Mesothelial cell of epicardium (in vitro differentiated cells): ENCODE results near the gene MED13L. TPM values are rescaled to one million over a fixed set of nuclear protein-coding genes. Genes with fewer than 3 reads are reported as not detected.
A peak's percentile ranks its signal among the peaks of the same experiment; 100 is the strongest.

Experiments used
- DNase-seq, 2 experiments: peaks; one replicate each; pipeline ENCODE4 v3.0.0; 2021; ENCODE audit warnings: low spot score in 2 of 2; ENCODE audit not compliant: unreplicated experiment in 2 of 2
- H3K27ac Mint-ChIP-seq: 2 replicates; pipeline ENCODE4 v1.8.0; 2021; ENCODE audit warnings: mixed read lengths
- H3K27me3 Mint-ChIP-seq: 2 replicates; pipeline ENCODE4 v1.8.0; 2021; ENCODE audit warnings: low read depth, mixed read lengths
- H3K36me3 Mint-ChIP-seq: 2 replicates; pipeline ENCODE4 v1.8.0; 2021; ENCODE audit warnings: mixed read lengths
- H3K4me1 Mint-ChIP-seq: 2 replicates; pipeline ENCODE4 v1.8.0; 2021; ENCODE audit warnings: mixed read lengths
- H3K4me3 Mint-ChIP-seq: 2 replicates; pipeline ENCODE4 v1.8.0; 2021; ENCODE audit warnings: mild to moderate bottlenecking, moderate library complexity, mixed read lengths
- H3K9me3 Mint-ChIP-seq: 2 replicates; pipeline ENCODE4 v1.8.0; 2021; ENCODE audit warnings: mixed read lengths
- total RNA-seq: library from RNA; stranded (reverse); gene quantifications from 3 replicates; pipeline ENCODE4 v1.2.1, GENCODE V29; 2021
- TF ChIP-seq, protein P1 (sequence below): fragments of 200-600 bp; sonication (generic); IDR thresholded peaks from one replicate; pipeline ENCODE4 v1.5.0; 2021; ENCODE audit warnings: antibody characterized with exemption; ENCODE audit not compliant: unreplicated experiment

The MED13L gene
- total RNA-seq, 1 donor from 2014 or later: 179 TPM

DNA sequence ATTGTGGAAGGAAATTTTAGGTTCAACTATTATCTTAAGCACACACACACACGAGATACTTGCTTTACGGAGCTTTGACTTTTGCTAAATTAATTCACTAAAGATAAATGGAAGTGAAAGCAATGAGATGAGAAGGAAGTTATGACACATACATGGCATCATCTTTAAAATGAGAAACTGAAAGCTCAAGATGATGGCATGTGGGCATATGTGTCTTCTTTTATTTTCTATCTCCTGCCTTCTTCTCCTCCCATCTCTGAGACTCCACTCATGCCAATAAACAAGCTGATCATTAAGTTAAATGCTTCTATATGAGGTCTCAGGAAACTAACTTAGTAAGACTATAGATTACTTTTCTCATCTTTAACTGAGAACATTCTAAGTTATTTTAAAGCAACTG lies 216.7 kb downstream of the MED13L start:
- H3K27ac Mint-ChIP-seq: peak overlapping the region; percentile 25
- no peaks in the 10 kb centered on the region for H3K9me3 Mint-ChIP-seq
- TF ChIP-seq, protein P1, sequence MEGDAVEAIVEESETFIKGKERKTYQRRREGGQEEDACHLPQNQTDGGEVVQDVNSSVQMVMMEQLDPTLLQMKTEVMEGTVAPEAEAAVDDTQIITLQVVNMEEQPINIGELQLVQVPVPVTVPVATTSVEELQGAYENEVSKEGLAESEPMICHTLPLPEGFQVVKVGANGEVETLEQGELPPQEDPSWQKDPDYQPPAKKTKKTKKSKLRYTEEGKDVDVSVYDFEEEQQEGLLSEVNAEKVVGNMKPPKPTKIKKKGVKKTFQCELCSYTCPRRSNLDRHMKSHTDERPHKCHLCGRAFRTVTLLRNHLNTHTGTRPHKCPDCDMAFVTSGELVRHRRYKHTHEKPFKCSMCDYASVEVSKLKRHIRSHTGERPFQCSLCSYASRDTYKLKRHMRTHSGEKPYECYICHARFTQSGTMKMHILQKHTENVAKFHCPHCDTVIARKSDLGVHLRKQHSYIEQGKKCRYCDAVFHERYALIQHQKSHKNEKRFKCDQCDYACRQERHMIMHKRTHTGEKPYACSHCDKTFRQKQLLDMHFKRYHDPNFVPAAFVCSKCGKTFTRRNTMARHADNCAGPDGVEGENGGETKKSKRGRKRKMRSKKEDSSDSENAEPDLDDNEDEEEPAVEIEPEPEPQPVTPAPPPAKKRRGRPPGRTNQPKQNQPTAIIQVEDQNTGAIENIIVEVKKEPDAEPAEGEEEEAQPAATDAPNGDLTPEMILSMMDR: no peak
- H3K4me3 Mint-ChIP-seq: no peak overlapping the region
- H3K4me1 Mint-ChIP-seq: peaks cover 21% of the 10 kb centered on the region
- DNase-seq: no peak
- no peaks in the 10 kb centered on the region for H3K36me3 Mint-ChIP-seq
- no peaks in the 10 kb centered on the region for H3K27me3 Mint-ChIP-seq

DNA sequence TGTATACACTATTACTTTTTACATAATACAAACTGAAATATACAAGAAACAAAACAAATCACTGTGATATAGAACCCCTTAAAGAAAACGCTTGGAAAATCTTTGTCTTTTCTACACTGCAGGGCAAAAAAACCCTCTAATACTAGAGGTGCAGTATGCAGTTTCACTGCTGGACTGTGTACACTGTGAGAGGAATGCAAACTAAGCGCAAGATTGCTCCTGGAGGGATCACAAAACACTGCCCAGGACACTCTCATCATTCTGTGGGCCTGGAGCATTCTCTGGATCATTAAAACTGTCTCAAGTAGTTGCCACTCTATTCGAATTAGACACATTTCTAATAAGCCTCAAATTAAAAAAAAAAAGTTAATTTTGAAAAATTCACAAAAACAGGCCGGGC lies 217.6 kb downstream of the MED13L start:
- TF ChIP-seq, protein P1: no peak

GRCh38 chr12:116058574-116058973 lies 218.9 kb downstream of the MED13L start:
- no peaks in the 10 kb centered on the region for H3K27me3 Mint-ChIP-seq
- H3K9me3 Mint-ChIP-seq: no peaks in the 10 kb centered on the region
- H3K36me3 Mint-ChIP-seq: no peaks in the 10 kb centered on the region
- TF ChIP-seq, protein P1: no peak
- H3K4me3 Mint-ChIP-seq: no peak overlapping the region
- H3K27ac Mint-ChIP-seq: peak overlapping the region; percentile 52
- peaks cover 25% of the 10 kb centered on the region for H3K4me1 Mint-ChIP-seq
- DNase-seq: no peak

More for the DNA sequence above, 217.6 kb downstream of the MED13L start:
- Mint-ChIP-seq H3K4me1 (peaks cover 14% of the 10 kb centered on the region), H3K27ac (no peak overlapping the region), H3K9me3 (no peaks in the 10 kb centered on the region), H3K36me3 (no peaks in the 10 kb centered on the region), H3K4me3 (no peak overlapping the region), H3K27me3 (no peaks in the 10 kb centered on the region)
- no peak for DNase-seq

GRCh38 chr12:116057356-116057755 lies 220.1 kb downstream of the MED13L start:
- Mint-ChIP-seq H3K4me3 (no peak overlapping the region), H3K9me3 (no peaks in the 10 kb centered on the region), H3K27me3 (no peaks in the 10 kb centered on the region), H3K4me1 (peaks cover 30% of the 10 kb centered on the region), H3K27ac (no peak overlapping the region), H3K36me3 (no peaks in the 10 kb centered on the region)
- TF ChIP-seq, protein P1: no peak
- DNase-seq: no peak

GRCh38 chr12:116055895-116056607 lies 221.4 kb downstream of the MED13L start:
- Mint-ChIP-seq H3K9me3 (no peaks in the 10 kb centered on the region), H3K4me1 (peaks cover 36% of the 10 kb centered on the region), H3K36me3 (no peaks in the 10 kb centered on the region), H3K27me3 (no peaks in the 10 kb centered on the region), H3K4me3 (no peak overlapping the region), H3K27ac (no peak overlapping the region)
- TF ChIP-seq, protein P1: no peak
- no peak for DNase-seq
